AG04450 (cell line): Measurements from ENCODE around the gene DPM3. TPM values are rescaled to one million over a fixed set of nuclear protein-coding genes. Genes with fewer than 3 reads are reported as not detected.

Experiments
- CTCF ChIA-PET: fragments of 300-600, 350-600 bp; formaldehyde crosslinking; extraction: SDS; loops from one replicate; lab custom pipeline; 2022; ENCODE audit warnings: antibody characterized with exemption, inconsistent platforms; lab: Charles Lee
- POLR2A ChIA-PET: fragments of 350-600 bp; formaldehyde crosslinking; extraction: SDS; loops from one replicate; lab custom pipeline; 2021; ENCODE audit warnings: antibody characterized with exemption, inconsistent platforms; lab: Yijun Ruan, JAX
- DNase-seq: peaks from one replicate; pipeline ENCODE4 v3.0.0-alpha.2; 2011; ENCODE audit warnings: low read depth, low spot score
- H3K27ac ChIP-seq: one replicate; pipeline ENCODE4 v1.5.1; 2012; ENCODE audit warnings: low read depth, low read length, control low read depth
- H3K27me3 ChIP-seq: one replicate; pipeline ENCODE4 v1.6.0; 2012; ENCODE audit warnings: low read length; ENCODE audit not compliant: control insufficient read depth, insufficient read depth
- H3K4me3 ChIP-seq: 2 replicates; pipeline ENCODE4 v1.5.1; 2011; ENCODE audit warnings: mild to moderate bottlenecking, low read depth, low read length, control low read depth
- H3K9me3 ChIP-seq: 2 replicates; pipeline ENCODE4 v1.5.1; 2012; ENCODE audit warnings: low read length; ENCODE audit not compliant: control insufficient read depth, insufficient read depth
- polyA plus RNA-seq: library from polyadenylated mRNA; depleted of rRNA; stranded (reverse); fragments of >200 nt; gene quantifications from 2 replicates; pipeline ENCODE4 v1.2.3, GENCODE V29; 2011
- TF ChIP-seq, protein P1 (sequence below): IDR thresholded peaks from 2 replicates; pipeline ENCODE4 v1.5.1; 2011; ENCODE audit warnings: low read depth, low read length, control low read depth, inconsistent platforms

Gene DPM3
- polyA plus RNA-seq, 1 experiment = 16.8 TPM

GRCh38 chr1:155108296-155108695 is 32.0 kb downstream of the DPM3 start:
- POLR2A ChIA-PET = no interaction called here
- no peaks in the 10 kb centered on the region for H3K9me3 ChIP-seq
- peaks cover 35% of the 10 kb centered on the region for H3K27me3 ChIP-seq
- TF ChIP-seq, protein P1, sequence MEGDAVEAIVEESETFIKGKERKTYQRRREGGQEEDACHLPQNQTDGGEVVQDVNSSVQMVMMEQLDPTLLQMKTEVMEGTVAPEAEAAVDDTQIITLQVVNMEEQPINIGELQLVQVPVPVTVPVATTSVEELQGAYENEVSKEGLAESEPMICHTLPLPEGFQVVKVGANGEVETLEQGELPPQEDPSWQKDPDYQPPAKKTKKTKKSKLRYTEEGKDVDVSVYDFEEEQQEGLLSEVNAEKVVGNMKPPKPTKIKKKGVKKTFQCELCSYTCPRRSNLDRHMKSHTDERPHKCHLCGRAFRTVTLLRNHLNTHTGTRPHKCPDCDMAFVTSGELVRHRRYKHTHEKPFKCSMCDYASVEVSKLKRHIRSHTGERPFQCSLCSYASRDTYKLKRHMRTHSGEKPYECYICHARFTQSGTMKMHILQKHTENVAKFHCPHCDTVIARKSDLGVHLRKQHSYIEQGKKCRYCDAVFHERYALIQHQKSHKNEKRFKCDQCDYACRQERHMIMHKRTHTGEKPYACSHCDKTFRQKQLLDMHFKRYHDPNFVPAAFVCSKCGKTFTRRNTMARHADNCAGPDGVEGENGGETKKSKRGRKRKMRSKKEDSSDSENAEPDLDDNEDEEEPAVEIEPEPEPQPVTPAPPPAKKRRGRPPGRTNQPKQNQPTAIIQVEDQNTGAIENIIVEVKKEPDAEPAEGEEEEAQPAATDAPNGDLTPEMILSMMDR = no peak
- no peak for DNase-seq
- no peak overlapping the region for H3K4me3 ChIP-seq
- H3K27ac ChIP-seq = no peak overlapping the region
- CTCF ChIA-PET = interaction anchor here (1.8 to 3.4 kb wide), 2 partner anchors 17 to 60 kb away, joined by 7 read pairs; no protein-coding TSS in a partner anchor

DNA sequence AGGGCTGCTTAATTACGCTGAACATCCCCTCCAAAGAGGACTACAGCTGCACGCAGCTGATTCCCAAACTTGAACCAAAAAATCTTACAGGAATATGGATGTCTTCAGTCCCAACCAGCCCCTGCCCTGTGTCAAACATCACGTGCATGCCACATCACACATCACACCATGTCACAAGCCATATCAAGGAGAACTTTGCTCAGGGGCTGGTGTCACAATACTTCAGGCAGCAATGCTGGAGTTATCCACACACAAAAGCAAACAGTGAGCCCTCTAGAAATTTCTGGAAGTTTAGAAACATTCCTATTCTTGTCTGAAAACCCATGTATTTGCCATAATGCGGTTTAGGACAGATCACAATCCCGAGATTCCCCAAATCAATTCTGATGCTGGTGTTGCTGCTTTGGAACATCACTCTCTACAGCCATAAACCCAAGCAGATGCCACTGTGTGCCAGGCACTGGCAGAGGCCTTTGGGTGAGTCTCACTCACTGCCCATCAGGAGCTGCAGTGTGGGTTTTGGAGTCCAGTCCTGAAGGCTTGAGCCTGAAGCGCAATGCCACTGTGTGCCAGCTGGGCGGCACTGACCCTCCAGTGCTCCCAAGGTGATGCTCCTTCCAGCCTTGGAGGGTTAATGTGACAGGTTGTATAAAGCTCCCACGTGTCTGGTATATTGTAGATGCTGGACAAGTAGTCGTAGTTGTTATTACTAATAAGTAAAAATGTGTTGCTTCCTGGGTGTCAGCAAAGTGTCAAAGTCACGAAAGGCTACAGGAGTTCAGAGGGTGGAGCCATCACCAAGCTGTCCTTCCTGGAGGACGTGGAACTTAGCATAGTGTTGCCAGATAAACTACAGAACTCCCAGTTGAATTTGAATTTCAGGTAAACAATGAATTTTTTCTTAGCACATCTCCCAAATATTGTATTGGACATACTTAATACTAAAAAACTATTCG is 32.7 kb downstream of the DPM3 start:
- TF ChIP-seq, protein P1 = no peak
- POLR2A ChIA-PET = no interaction called here
- Histone ChIP-seq H3K9me3 (no peaks in the 10 kb centered on the region), H3K27ac (no peak overlapping the region), H3K4me3 (no peak overlapping the region), H3K27me3 (peaks cover 35% of the 10 kb centered on the region)
- CTCF ChIA-PET = interaction anchor here (0.5 to 3.4 kb wide), 4 partner anchors 16 to 60 kb away, joined by 7 to 8 read pairs (median 8); no protein-coding TSS in a partner anchor
- DNase-seq = no peak

- ChIA-PET CTCF (interaction anchor here (0.5 to 3.4 kb wide), 5 partner anchors 15 to 66 kb away, joined by 3 to 8 read pairs (median 7); partner anchors contain the start of gene KRTCAP2), POLR2A (interaction anchor here (0.5 kb wide), 1 partner anchor 9 kb away, joined by 12 read pairs; no protein-coding TSS in a partner anchor)
- Histone ChIP-seq H3K4me3 (no peak overlapping the region), H3K27me3 (peaks cover 33% of the 10 kb centered on the region), H3K27ac (no peak overlapping the region), H3K9me3 (no peaks in the 10 kb centered on the region)
- no peak for DNase-seq
- TF ChIP-seq, protein P1 = no peak
Measured at GRCh38 chr1:155106862-155107261, 33.5 kb downstream of the DPM3 start.

DNA sequence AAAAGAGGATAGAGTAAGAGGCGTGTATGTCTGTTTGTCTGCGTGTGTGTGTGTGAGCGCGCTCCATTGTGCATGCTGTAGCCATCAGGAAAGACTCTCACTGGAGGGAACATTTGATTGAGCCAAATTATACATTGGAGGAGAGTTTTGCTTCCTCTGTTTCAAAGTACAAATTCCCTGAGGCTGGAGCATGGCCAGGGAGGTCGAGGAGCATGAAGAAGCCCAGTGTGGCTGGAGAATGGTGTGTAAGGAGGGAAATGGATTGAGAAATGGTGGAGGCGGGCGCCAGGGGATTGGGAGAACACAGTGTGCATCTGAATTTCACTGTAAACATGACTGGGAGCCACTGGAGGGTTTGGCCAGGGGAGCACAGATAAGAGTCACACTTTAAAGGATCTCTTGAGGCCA is 34.7 kb downstream of the DPM3 start:
- TF ChIP-seq, protein P1 = no peak
- H3K9me3 ChIP-seq = no peaks in the 10 kb centered on the region
- ChIA-PET POLR2A (no interaction called here), CTCF (interaction anchor here (1.2 to 3.4 kb wide), 3 partner anchors 14 to 62 kb away, joined by 5 to 8 read pairs (median 7); no protein-coding TSS in a partner anchor)
- H3K27me3 ChIP-seq = peaks cover 28% of the 10 kb centered on the region
- H3K4me3 ChIP-seq = no peak overlapping the region
- H3K27ac ChIP-seq = no peak overlapping the region
- DNase-seq = no peak
